H1 (cell line): ENCODE results near the gene NDUFA3. TPM values are rescaled to one million over a fixed set of nuclear protein-coding genes. Genes with fewer than 3 reads are reported as not detected.

ENCODE experiments used
- CTCF ChIA-PET: fragments of 300-600 bp; sonication (Branson Sonifier 250); formaldehyde crosslinking; loops from one replicate; lab custom pipeline; 2021; ENCODE audit not compliant: partially characterized antibody; lab: Charles Lee
- POLR2A ChIA-PET: fragments of 300-600 bp; sonication (Branson Sonifier 250); formaldehyde crosslinking; loops from one replicate; lab custom pipeline; 2021; ENCODE audit warnings: inconsistent platforms; ENCODE audit not compliant: partially characterized antibody; lab: Charles Lee
- DNase-seq, 2 experiments: peaks; one replicate each; pipeline versions ENCODE4 v3.0.0 to v3.0.0-alpha.2; 2010 to 2022; ENCODE audit warnings: low spot score in 2 of 2, low read depth in 1 of 2, mixed read lengths in 1 of 2
- FAIRE-seq: peaks from 2 replicates; lab custom pipeline; 2011; peaks lifted over from hg19 to GRCh38; lab: Jason Lieb, UNC
- H2AFZ ChIP-seq: 2 replicates; pipeline ENCODE4 v1.8.1; 2012; ENCODE audit warnings: low read length, inconsistent platforms
- H2AK5ac ChIP-seq: 2 replicates; pipeline ENCODE4 v1.6.1; 2013; ENCODE audit warnings: low read depth, low read length
- H2BK120ac ChIP-seq: replicated peaks from 2 replicates; pipeline ENCODE3; 2013; ENCODE audit warnings: low read depth, low read length, inconsistent platforms
- H2BK12ac ChIP-seq: 2 replicates; pipeline ENCODE4 v1.6.1; 2013; ENCODE audit warnings: low read depth, low read length
- H2BK15ac ChIP-seq: 2 replicates; pipeline ENCODE4 v1.6.1; 2013; ENCODE audit warnings: low read length
- H2BK20ac ChIP-seq: 2 replicates; pipeline ENCODE4 v1.6.1; 2013; ENCODE audit warnings: low read length
- H2BK5ac ChIP-seq: 2 replicates; pipeline ENCODE4 v1.6.1; 2013; ENCODE audit warnings: low read depth, low read length
- H3K14ac ChIP-seq: 2 replicates; pipeline ENCODE4 v1.6.1; 2013; ENCODE audit warnings: inconsistent platforms; ENCODE audit not compliant: insufficient read length
- H3K18ac ChIP-seq: 2 replicates; pipeline ENCODE4 v1.6.1; 2013; ENCODE audit warnings: low read length; ENCODE audit errors: extremely low read depth
- H3K23ac ChIP-seq: 2 replicates; pipeline ENCODE4 v1.6.1; 2013; ENCODE audit warnings: inconsistent platforms; ENCODE audit not compliant: insufficient read length
- H3K23me2 ChIP-seq: 2 replicates; pipeline ENCODE4 v1.6.1; 2013; ENCODE audit warnings: low read depth, low read length
- H3K27ac ChIP-seq: 2 replicates; pipeline ENCODE4 v1.6.1; 2011; ENCODE audit warnings: low read depth, low read length, inconsistent platforms
- H3K27me3 ChIP-seq, 4 experiments: replicated peaks in 1 of 4; 1 replicate in 1 of 4; 2 replicates in 3 of 4; pipeline versions ENCODE4 v1.6.1 to v1.8.1; 2011 to 2013; ENCODE audit warnings: low read length in 3 of 4, mild to moderate bottlenecking in 3 of 4, inconsistent platforms in 2 of 4, mixed read lengths in 2 of 4, moderate library complexity in 1 of 4; ENCODE audit not compliant: control insufficient read depth in 3 of 4, insufficient read depth in 3 of 4; ENCODE audit errors: extremely low read depth in 1 of 4
- H3K36me3 ChIP-seq, 4 experiments: 2 replicates each; pipeline versions ENCODE4 v1.6.1 to v1.8.1; 2011 to 2013; ENCODE audit warnings: mild to moderate bottlenecking in 4 of 4, low read length in 3 of 4, moderate library complexity in 2 of 4, control low read depth in 1 of 4, inconsistent platforms in 1 of 4; ENCODE audit not compliant: insufficient read depth in 4 of 4, control insufficient read depth in 2 of 4
- H3K4ac ChIP-seq: replicated peaks from 2 replicates; pipeline ENCODE3; 2013; ENCODE audit warnings: low read length, low read depth, mixed read lengths, inconsistent platforms; ENCODE audit not compliant: insufficient read length
- H3K4me1 ChIP-seq, 4 experiments: replicated peaks in 1 of 4; 1 replicate in 1 of 4; 2 replicates in 3 of 4; pipeline versions ENCODE4 v1.6.1 to v1.8.1; 2011 to 2013; ENCODE audit warnings: low read length in 3 of 4, inconsistent platforms in 2 of 4, mixed read lengths in 1 of 4; ENCODE audit not compliant: insufficient read depth in 4 of 4, control insufficient read depth in 3 of 4
- H3K4me2 ChIP-seq, 2 experiments: 2 replicates each; pipeline versions ENCODE4 v1.6.1 to v1.8.1; 2011 to 2013; ENCODE audit warnings: low read depth in 2 of 2, low read length in 2 of 2, control low read depth in 1 of 2, inconsistent platforms in 1 of 2, mild to moderate bottlenecking in 1 of 2; ENCODE audit not compliant: insufficient read depth in 1 of 2
- H3K4me3 ChIP-seq, 4 experiments: fragments of 200-600, 300-600 bp in 1 of 4; sonication (generic), shearing (Covaris generic), sonication (Bioruptor Twin) in 1 of 4; 2 replicates each; pipeline versions ENCODE4 v1.5.1 to v1.8.1; 2011 to 2016; ENCODE audit warnings: low read length in 4 of 4, low read depth in 3 of 4, control low read depth in 2 of 4, inconsistent platforms in 2 of 4, mild to moderate bottlenecking in 2 of 4, mixed read lengths in 1 of 4, moderate library complexity in 1 of 4; ENCODE audit not compliant: insufficient read depth in 2 of 4; ENCODE audit errors: extremely low read depth in 1 of 4
- H3K56ac ChIP-seq: replicated peaks from 2 replicates; pipeline ENCODE3; 2013; ENCODE audit warnings: low read depth, mild to moderate bottlenecking, mixed read lengths, low read length, inconsistent platforms; ENCODE audit not compliant: insufficient read length
- H3K79me1 ChIP-seq: 2 replicates; pipeline ENCODE4 v1.6.1; 2013; ENCODE audit warnings: low read depth, low read length, control low read depth
- H3K79me2 ChIP-seq, 2 experiments: 2 replicates each; pipeline versions ENCODE4 v1.6.1 to v1.8.1; 2012 to 2013; ENCODE audit warnings: low read length in 2 of 2, mild to moderate bottlenecking in 2 of 2, inconsistent platforms in 1 of 2; ENCODE audit not compliant: insufficient read depth in 2 of 2, control insufficient read depth in 1 of 2
- H3K9ac ChIP-seq, 4 experiments: replicated peaks in 1 of 4; 1 replicate in 1 of 4; 2 replicates in 3 of 4; pipeline versions ENCODE4 v1.6.1 to v1.8.1; 2011 to 2013; ENCODE audit warnings: low read depth in 3 of 4, low read length in 3 of 4, control low read depth in 2 of 4, mild to moderate bottlenecking in 2 of 4, moderate library complexity in 2 of 4, inconsistent platforms in 1 of 4; ENCODE audit errors: extremely low read depth in 1 of 4
- H3K9me3 ChIP-seq, 2 experiments: 2 replicates each; pipeline versions ENCODE4 v1.6.1 to v1.8.1; 2012 to 2013; ENCODE audit warnings: mild to moderate bottlenecking in 2 of 2, moderate library complexity in 2 of 2, control low read depth in 1 of 2, inconsistent platforms in 1 of 2, low read depth in 1 of 2, low read length in 1 of 2, mixed read lengths in 1 of 2; ENCODE audit not compliant: insufficient read depth in 2 of 2
- H4K20me1 ChIP-seq, 2 experiments: replicated peaks in 1 of 2; 2 replicates each; pipeline versions ENCODE3 to v1.8.1; 2011 to 2013; ENCODE audit warnings: inconsistent platforms in 2 of 2, low read length in 2 of 2, mild to moderate bottlenecking in 1 of 2; ENCODE audit not compliant: insufficient read depth in 2 of 2, control insufficient read depth in 1 of 2
- H4K5ac ChIP-seq: 2 replicates; pipeline ENCODE4 v1.6.1; 2013; ENCODE audit warnings: low read length, low read depth, mixed read lengths, inconsistent platforms; ENCODE audit not compliant: insufficient read length
- H4K8ac ChIP-seq: 2 replicates; pipeline ENCODE4 v1.8.0; 2013; ENCODE audit warnings: mild to moderate bottlenecking, moderate library complexity, low read length, inconsistent platforms; ENCODE audit not compliant: insufficient read depth; ENCODE audit errors: extremely low read depth
- H4K91ac ChIP-seq: replicated peaks from 2 replicates; pipeline ENCODE3; 2013; ENCODE audit warnings: low read length, mixed read lengths, inconsistent platforms; ENCODE audit not compliant: insufficient read length
- BACH1 ChIP-seq: IDR thresholded peaks from 2 replicates; pipeline ENCODE4 v1.6.1; 2012; ENCODE audit warnings: low read length, improper control_type of control experiment
- CHD1 ChIP-seq: IDR thresholded peaks from 2 replicates; pipeline ENCODE4 v1.6.1; 2012; ENCODE audit warnings: low read depth, low read length, improper control_type of control experiment
- HDAC2 ChIP-seq, 2 experiments: fragments of 300-600 bp in 1 of 2; sonication (generic) in 1 of 2; IDR thresholded peaks; 2 replicates each; pipeline ENCODE4 v1.6.1; 2011 to 2012; ENCODE audit warnings: low read depth in 2 of 2, low read length in 2 of 2, mild to moderate bottlenecking in 2 of 2, moderate library complexity in 2 of 2, borderline replicate concordance in 1 of 2, inconsistent platforms in 1 of 2
- PHF8 ChIP-seq: fragments of 200-600 bp; sonication (generic); conservative IDR thresholded peaks from 2 replicates; pipeline ENCODE4 v1.7.1; 2012; ENCODE audit warnings: low read depth, mild to moderate bottlenecking, inconsistent platforms, low read length, moderate library complexity
- POLR2A ChIP-seq, 2 experiments: IDR thresholded peaks; 1 replicate in 1 of 2; 2 replicates in 1 of 2; pipeline ENCODE4 v1.6.1; 2011; ENCODE audit warnings: low read depth in 2 of 2, low read length in 2 of 2, mild to moderate bottlenecking in 2 of 2; ENCODE audit errors: control extremely low read depth in 1 of 2
- TAF1 ChIP-seq: IDR thresholded peaks from 2 replicates; pipeline ENCODE4 v1.6.1; 2011; ENCODE audit warnings: mild to moderate bottlenecking, low read depth, low read length
- TAF7 ChIP-seq: optimal IDR thresholded peaks from 2 replicates; pipeline ENCODE3; 2011; ENCODE audit warnings: low read depth, mild to moderate bottlenecking, inconsistent platforms, low read length, moderate library complexity, borderline replicate concordance
- TBP ChIP-seq: IDR thresholded peaks from 2 replicates; pipeline ENCODE4 v1.6.1; 2011; ENCODE audit warnings: low read depth, low read length, improper control_type of control experiment
- TEAD4 ChIP-seq: IDR thresholded peaks from 2 replicates; pipeline ENCODE4 v1.6.1; 2012; ENCODE audit warnings: low read depth, low read length, inconsistent platforms, mixed read lengths
- YY1 ChIP-seq: IDR thresholded peaks from 2 replicates; pipeline ENCODE4 v1.6.1; 2011; ENCODE audit warnings: low read depth, mild to moderate bottlenecking, low read length
- WGBS, 2 experiments: shearing (Covaris generic) in 1 of 2; methylation state at CpG; one replicate each; pipeline versions ENCODE4 v1.1.6 to v1.1.7; 2013 to 2015; ENCODE audit warnings: low lambda C conversion rate in 2 of 2, mixed read lengths in 2 of 2, inconsistent platforms in 1 of 2, low coverage in 1 of 2, missing lambda C conversion rate in 1 of 2; ENCODE audit not compliant: insufficient replicate concordance in 2 of 2, insufficient coverage in 1 of 2, insufficient read length in 1 of 2; ENCODE audit errors: extremely low coverage in 1 of 2, missing lambda C conversion rate in 1 of 2; 5-methylcytosine and 5-hydroxymethylcytosine counted together
- polyA plus RNA-seq, 7 experiments: library from polyadenylated mRNA; depleted of rRNA in 3 of 7; stranded (reverse) in 5 of 7; unstranded in 2 of 7; fragments of >200 nt in 5 of 7; fragments of 200-250 nt in 2 of 7; gene quantifications; 1 replicate in 5 of 7; 2 replicates in 1 of 7; 4 replicates in 1 of 7; pipeline versions ENCODE4 v1.2.1 to v1.2.3, GENCODE V29; 2011 to 2013; ENCODE audit warnings: missing spikeins in 2 of 7, mixed read lengths in 2 of 7
- total RNA-seq: library from RNA; stranded (reverse); fragmentation: NEBNext Ultra II Directional; extraction: Animal tissue kit (Norgen Biotek cat#: 25700); gene quantifications from 2 replicates; pipeline ENCODE4 v1.2.1, GENCODE V29; 2021

NDUFA3 gene
- total and polyA plus RNA-seq, 2 of the 8 experiments (the other 6 are each of a cell fraction or from before 2014, with no cell fraction given): 175 to 208 TPM

DNA sequence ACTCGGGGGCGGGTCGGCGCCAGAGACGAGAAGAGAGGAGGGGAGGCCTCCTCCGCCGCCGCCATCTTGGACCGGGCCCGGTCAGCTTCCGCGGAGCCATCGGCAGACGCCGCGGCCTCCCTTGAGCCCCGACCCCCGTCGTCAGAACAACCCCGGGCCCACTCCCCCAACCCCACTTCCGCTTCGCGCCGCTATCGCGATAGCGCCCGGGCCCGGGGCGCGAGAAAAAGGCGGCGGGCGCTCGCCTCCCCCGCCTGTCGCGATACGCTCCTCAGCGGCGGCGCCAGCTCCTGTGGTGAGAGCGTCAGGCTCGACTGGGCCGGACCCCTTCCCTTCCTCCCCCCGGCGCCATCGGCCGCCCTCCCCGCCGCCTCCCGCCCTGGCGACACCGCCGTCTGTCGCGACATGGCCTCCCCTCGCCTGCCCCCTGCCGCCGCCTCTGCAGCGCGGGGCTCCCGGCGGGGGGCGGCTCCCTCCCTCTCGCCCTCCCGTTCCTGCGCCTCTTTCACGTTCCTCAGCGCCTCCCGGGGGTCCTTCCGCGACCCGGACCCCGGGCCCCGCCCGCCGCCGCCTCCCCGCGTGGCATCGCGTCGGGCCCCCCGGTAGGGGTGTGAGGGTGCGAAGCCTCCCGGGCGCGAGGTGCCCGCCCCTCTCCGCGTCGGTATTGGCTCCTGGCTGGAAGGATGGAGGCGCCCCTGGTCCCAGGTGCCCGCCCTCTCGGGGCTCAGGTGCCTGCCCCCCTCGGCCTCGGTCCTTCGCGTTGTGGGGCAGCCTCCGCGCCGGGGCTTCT, 35.2 kb downstream of the NDUFA3 start, which contains the start of gene CNOT3:
Gene CNOT3, plus strand, starts transcription at position 64 of the 790 bp plus-strand sequence. CDS start 5,217 bp downstream, outside the sequence.
- no peak within 1 kb of the TSS for H2AK5ac ChIP-seq
- no peak within 1 kb of the TSS for H2BK12ac ChIP-seq
- H3K4ac ChIP-seq: no peak within 1 kb of the TSS
- H3K4me2 ChIP-seq: peak within 1 kb of the TSS; percentile 85 to 99
- no peak within 1 kb of the TSS for H4K5ac ChIP-seq
- peaks cover 27 to 50% of the 10 kb centered on the region in 2 experiments for H3K79me2 ChIP-seq
- H3K4me3 ChIP-seq: peak within 1 kb of the TSS; percentile 68 to 84 (median 84)
- no peak within 1 kb of the TSS for H3K14ac ChIP-seq
- peak within 1 kb of the TSS; percentile 66 for H3K56ac ChIP-seq
- H3K36me3 ChIP-seq: peaks cover under 1 to 14% (median 8%) of the 10 kb centered on the region in 4 experiments; a peak in 5 of 8 replicates
- WGBS, 2 experiments: 3% methylated on average over 18 of the region's 103 CpGs; no CpG with 5 or more reads in 1 of the 2 experiments
- no peak within 1 kb of the TSS for H2BK20ac ChIP-seq
- no peak within 1 kb of the TSS for H2BK120ac ChIP-seq
- no peak for FAIRE-seq
- H3K4me1 ChIP-seq: peaks cover 0 to 26% (median 7%) of the 10 kb centered on the region in 4 experiments; a peak in 5 of 7 replicates
- peak within 1 kb of the TSS; percentile 95; the same call in 1 of the 2 replicates for H4K8ac ChIP-seq
- H3K27me3 ChIP-seq: no peaks in the 10 kb centered on the region
- H3K23ac ChIP-seq: no peak within 1 kb of the TSS
- H2BK5ac ChIP-seq: peak within 1 kb of the TSS; percentile 89; the same call in 1 of the 2 replicates
- H3K18ac ChIP-seq: peak within 1 kb of the TSS; percentile 24; the same call in 1 of the 2 replicates
- DNase-seq: peak in 1 of 2 experiments; percentile 67
- peaks cover 3 to 9% of the 10 kb centered on the region in 2 experiments; a peak in 3 of 4 replicates for H3K9me3 ChIP-seq
- no peak within 1 kb of the TSS for H4K91ac ChIP-seq
- ChIA-PET POLR2A (interaction anchor here (0.8 to 15.7 kb wide), 24 partner anchors 9 to 270 kb away, joined by 3 to 348 read pairs (median 5); partner anchors contain the start of genes LENG1, MBOAT7, MYADM and NDUFA3), CTCF (interaction anchor here (0.6 to 2.8 kb wide), 8 partner anchors 10 to 317 kb away, joined by 3 to 10 read pairs (median 3); no protein-coding TSS in a partner anchor)
- H3K23me2 ChIP-seq: peaks cover 17% of the 10 kb centered on the region
- H3K9ac ChIP-seq: peak within 1 kb of the TSS; percentile 63 to 93 (median 86)
- no peak within 1 kb of the TSS for H2BK15ac ChIP-seq
- H4K20me1 ChIP-seq: peaks cover 21 to 39% of the 10 kb centered on the region in 2 experiments
- peak within 1 kb of the TSS; percentile 53 for H2AFZ ChIP-seq
- peak within 1 kb of the TSS; percentile 90 for H3K27ac ChIP-seq
- peaks cover 23% of the 10 kb centered on the region for H3K79me1 ChIP-seq
- no peak for TF ChIP-seq HDAC2 (IDR thresholded peaks at IDR 0.05; ENCODE audit: borderline replicate concordance in 1 of 2, low read depth in 2 of 2, low read length in 2 of 2)
- no peak for TF ChIP-seq TEAD4
- TF ChIP-seq PHF8: peak; percentile 95
- TF ChIP-seq TAF7: peak; percentile 65
- TF ChIP-seq CHD1: peak; percentile 82
- peak; percentile 79; the same call in 1 of the 2 replicates for TF ChIP-seq TBP
- TF ChIP-seq BACH1: peak; percentile 98
- TF ChIP-seq TAF1: peak; percentile 90
- peak; percentile 97 for TF ChIP-seq YY1
- peak; percentile 89 for TF ChIP-seq POLR2A (IDR thresholded peaks at IDR 0.05; ENCODE audit: control extremely low read depth in 1 of 2, low read depth in 2 of 2, low read length in 2 of 2)
